Fibroblast of pulmonary artery (primary cell): ENCODE results near the gene TGFBR3.

Source experiments
- DNase-seq: peaks from one replicate; pipeline ENCODE4 v3.0.0-alpha.2; 2010; ENCODE audit warnings: low read depth
- H3K4me3 ChIP-seq: replicated peaks from 2 replicates; pipeline ENCODE4 v1.5.1; 2011; ENCODE audit warnings: low read depth, mild to moderate bottlenecking, control low read depth, low read length, moderate library complexity
- CTCF ChIP-seq: IDR thresholded peaks from 2 replicates; pipeline ENCODE4 v1.5.1; 2011; ENCODE audit warnings: mild to moderate bottlenecking, control low read depth, low read length, inconsistent platforms; ENCODE audit errors: missing control alignments

Gene TGFBR3

GRCh38 chr1:91851130-91852010, 34.6 kb downstream of the TGFBR3 start:
- no peak for TF ChIP-seq CTCF
- peak; percentile 95 for DNase-seq
- peak overlapping the region; percentile 47 for H3K4me3 ChIP-seq

- H3K4me3 ChIP-seq: peak overlapping the region; percentile 47
- no peak for TF ChIP-seq CTCF
- DNase-seq: peak; percentile 33
Measured at GRCh38 chr1:91850708-91851107, 35.2 kb downstream of the TGFBR3 start.

GRCh38 chr1:91847851-91848250, 38.1 kb downstream of the TGFBR3 start:
- DNase-seq: no peak
- TF ChIP-seq CTCF: no peak
- H3K4me3 ChIP-seq: no peak overlapping the region

GRCh38 chr1:91846639-91847013, 39.3 kb downstream of the TGFBR3 start:
- TF ChIP-seq CTCF: no peak
- no peak for DNase-seq
- no peak overlapping the region for H3K4me3 ChIP-seq

GRCh38 chr1:91846007-91846638, 39.8 kb downstream of the TGFBR3 start:
- H3K4me3 ChIP-seq: no peak overlapping the region
- peak; percentile 84 for DNase-seq
- TF ChIP-seq CTCF: no peak

- no peak overlapping the region for H3K4me3 ChIP-seq
Measured at GRCh38 chr1:91844862-91845528, 41.0 kb downstream of the TGFBR3 start.

More at GRCh38 chr1:91844862-91845528, 41.0 kb downstream of the TGFBR3 start:
- peak; percentile 98 for DNase-seq
- TF ChIP-seq CTCF: no peak
